ENCODE results near the gene SH2D3A.
"Not testable (repeated sequence)": the region's sequence is repeated elsewhere in the genome, so short reads cannot be mapped to it uniquely, and the experiment has no call there.

SH2D3A gene

GRCh38 chr19:6788896-6789295, 21.7 kb upstream of the SH2D3A start:
- DNase-seq: no peak

- DNase-seq: no peak
Measured at GRCh38 chr19:6787393-6787792, 20.2 kb upstream of the SH2D3A start.

- DNase-seq: no peak
Measured at GRCh38 chr19:6779206-6779605, 12.0 kb upstream of the SH2D3A start.

GRCh38 chr19:6778386-6778785, 11.2 kb upstream of the SH2D3A start:
- no peak for DNase-seq

- DNase-seq: no peak
Measured at GRCh38 chr19:6777434-6777833, 10.2 kb upstream of the SH2D3A start.

- DNase-seq: no peak
Measured at GRCh38 chr19:6776999-6777398, 9.8 kb upstream of the SH2D3A start.

GRCh38 chr19:6776045-6776444, 8.8 kb upstream of the SH2D3A start:
- not testable (repeated sequence) for DNase-seq

GRCh38 chr19:6774821-6775707, 7.8 kb upstream of the SH2D3A start:
- no peak for DNase-seq

- no peak for DNase-seq
Measured at GRCh38 chr19:6773323-6773931, 6.2 kb upstream of the SH2D3A start.

GRCh38 chr19:6772866-6773322, 5.7 kb upstream of the SH2D3A start:
- no peak for DNase-seq

- no peak for DNase-seq
Measured at GRCh38 chr19:6772028-6772865, 5.0 kb upstream of the SH2D3A start, which contains the start of gene VAV1. Gene VAV1, plus strand, starts transcription at chr19:6772708. Its CDS starts 100 bp downstream, at chr19:6772808.

GRCh38 chr19:6771648-6772027, 4.4 kb upstream of the SH2D3A start:
- not testable (repeated sequence) for DNase-seq

- DNase-seq: no peak
Measured at GRCh38 chr19:6769006-6769619, 1.9 kb upstream of the SH2D3A start.

GRCh38 chr19:6768236-6768785, 1.1 kb upstream of the SH2D3A start:
- DNase-seq: no peak

GRCh38 chr19:6767081-6767356, 216 bp downstream of the SH2D3A start:
- DNase-seq: no peak

- DNase-seq: no peak
Measured at GRCh38 chr19:6766357-6767080, 716 bp downstream of the SH2D3A start.

- no peak for DNase-seq
Measured at GRCh38 chr19:6765738-6766356, 1.4 kb downstream of the SH2D3A start.

GRCh38 chr19:6762253-6762797, 4.9 kb downstream of the SH2D3A start:
- not testable (repeated sequence) for DNase-seq

- DNase-seq: no peak
Measured at GRCh38 chr19:6761053-6761676, 6.1 kb downstream of the SH2D3A start.

GRCh38 chr19:6760606-6761005, 6.6 kb downstream of the SH2D3A start:
- DNase-seq: no peak

All from NCI-H524 treated with DMSO at 0.1 percent for 48 hours (cell line).